ENCODE results near the gene ZBTB32. TPM values are rescaled to one million over a fixed set of nuclear protein-coding genes. Genes with fewer than 3 reads are reported as not detected.

Gene ZBTB32
- total RNA-seq, 4 donors from 2014 or later, result not detected

GRCh38 chr19:35669566-35669965 is 34.8 kb upstream of the ZBTB32 start:
- Histone ChIP-seq H3K27ac (no peak overlapping the region), H3K36me3 (peaks cover 11% of the 10 kb centered on the region), H3K4me1 (peaks cover 15% of the 10 kb centered on the region), H3K9me3 (no peaks in the 10 kb centered on the region), H3K4me3 (no peak overlapping the region), H3K27me3 (peaks cover 32% of the 10 kb centered on the region)
- no peak for TF ChIP-seq POLR2AphosphoS5 (IDR thresholded peaks at IDR 0.05)
- no peak for TF ChIP-seq POLR2A (IDR thresholded peaks at IDR 0.05)
- TF ChIP-seq EP300 (IDR thresholded peaks at IDR 0.05), result no peak
- TF ChIP-seq, protein P1, sequence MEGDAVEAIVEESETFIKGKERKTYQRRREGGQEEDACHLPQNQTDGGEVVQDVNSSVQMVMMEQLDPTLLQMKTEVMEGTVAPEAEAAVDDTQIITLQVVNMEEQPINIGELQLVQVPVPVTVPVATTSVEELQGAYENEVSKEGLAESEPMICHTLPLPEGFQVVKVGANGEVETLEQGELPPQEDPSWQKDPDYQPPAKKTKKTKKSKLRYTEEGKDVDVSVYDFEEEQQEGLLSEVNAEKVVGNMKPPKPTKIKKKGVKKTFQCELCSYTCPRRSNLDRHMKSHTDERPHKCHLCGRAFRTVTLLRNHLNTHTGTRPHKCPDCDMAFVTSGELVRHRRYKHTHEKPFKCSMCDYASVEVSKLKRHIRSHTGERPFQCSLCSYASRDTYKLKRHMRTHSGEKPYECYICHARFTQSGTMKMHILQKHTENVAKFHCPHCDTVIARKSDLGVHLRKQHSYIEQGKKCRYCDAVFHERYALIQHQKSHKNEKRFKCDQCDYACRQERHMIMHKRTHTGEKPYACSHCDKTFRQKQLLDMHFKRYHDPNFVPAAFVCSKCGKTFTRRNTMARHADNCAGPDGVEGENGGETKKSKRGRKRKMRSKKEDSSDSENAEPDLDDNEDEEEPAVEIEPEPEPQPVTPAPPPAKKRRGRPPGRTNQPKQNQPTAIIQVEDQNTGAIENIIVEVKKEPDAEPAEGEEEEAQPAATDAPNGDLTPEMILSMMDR (IDR thresholded peaks at IDR 0.05), result no peak
- DNase-seq (ENCODE audit: low spot score in 2 of 2), result no peak
- WGBS, result 74% methylated on average over 6 of the region's 6 CpGs

- no peak overlapping the region for H3K4me3 ChIP-seq
- peaks cover 15% of the 10 kb centered on the region for H3K4me1 ChIP-seq
- DNase-seq (ENCODE audit: low spot score in 2 of 2), result no peak
- no peak for TF ChIP-seq POLR2A (IDR thresholded peaks at IDR 0.05)
- no peak for TF ChIP-seq EP300 (IDR thresholded peaks at IDR 0.05)
- TF ChIP-seq, protein P1 (IDR thresholded peaks at IDR 0.05), result no peak
- no peak for TF ChIP-seq POLR2AphosphoS5 (IDR thresholded peaks at IDR 0.05)
- peaks cover 7% of the 10 kb centered on the region for H3K36me3 ChIP-seq
- H3K27ac ChIP-seq, result no peak overlapping the region
- 62% methylated on average over 4 of the region's 4 CpGs for WGBS
- H3K9me3 ChIP-seq, result no peaks in the 10 kb centered on the region
- peaks cover 32% of the 10 kb centered on the region for H3K27me3 ChIP-seq
These were observed 34.4 kb upstream of the ZBTB32 start for GRCh38 chr19:35669974-35670373.

DNA sequence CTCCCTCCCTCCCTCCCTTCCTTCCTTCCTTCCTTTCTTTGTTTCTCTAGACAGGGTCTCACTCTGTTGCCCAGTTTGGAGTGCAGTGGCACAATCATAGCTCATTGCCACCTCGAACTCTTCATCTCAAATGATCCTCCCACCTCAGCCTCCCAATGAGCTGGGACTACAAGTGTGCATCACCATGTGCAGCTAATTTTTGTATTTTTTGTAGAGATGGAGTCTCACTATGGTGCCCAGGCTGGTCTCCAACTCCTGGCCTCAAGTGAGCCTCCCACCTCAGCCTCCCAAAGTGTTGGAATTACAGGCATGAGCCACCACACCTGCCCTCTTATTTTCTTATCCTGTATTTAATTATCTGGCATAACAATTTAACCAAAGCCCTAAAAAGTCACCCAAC is 33.7 kb upstream of the ZBTB32 start:
- TF ChIP-seq EP300 (IDR thresholded peaks at IDR 0.05), result no peak
- no peak for TF ChIP-seq POLR2AphosphoS5 (IDR thresholded peaks at IDR 0.05)
- no peak for TF ChIP-seq POLR2A (IDR thresholded peaks at IDR 0.05)
- TF ChIP-seq, protein P1 (IDR thresholded peaks at IDR 0.05), result no peak
- H3K4me1 ChIP-seq, result peaks cover 15% of the 10 kb centered on the region
- no peak overlapping the region for H3K4me3 ChIP-seq
- H3K27ac ChIP-seq, result no peak overlapping the region
- 74% methylated on average over 1 of the region's 1 CpG for WGBS
- H3K9me3 ChIP-seq, result no peaks in the 10 kb centered on the region
- peaks cover under 1% of the 10 kb centered on the region for H3K36me3 ChIP-seq
- no peak for DNase-seq (ENCODE audit: low spot score in 2 of 2)
- peaks cover 36% of the 10 kb centered on the region for H3K27me3 ChIP-seq

DNA sequence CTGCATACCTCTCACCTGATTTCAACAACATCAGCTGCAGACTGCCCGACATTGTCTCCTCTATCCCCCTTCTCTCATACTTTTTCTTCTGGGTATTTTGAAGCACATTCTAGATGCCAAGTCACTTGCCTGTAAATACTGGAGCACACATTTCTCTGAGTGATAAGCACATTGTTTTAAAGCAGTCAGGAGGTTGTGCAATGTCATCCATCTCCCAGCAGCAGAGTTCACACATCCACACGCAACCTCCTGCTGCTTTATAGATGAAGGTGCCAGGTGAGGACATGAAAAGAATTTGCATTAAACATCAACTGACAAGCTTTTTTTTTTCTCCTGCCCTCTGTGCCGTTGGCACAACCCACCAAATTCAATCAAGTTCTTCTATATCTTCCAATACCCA is 32.5 kb upstream of the ZBTB32 start:
- 34% methylated on average over 3 of the region's 3 CpGs for WGBS
- no peak overlapping the region for H3K27ac ChIP-seq
- H3K36me3 ChIP-seq, result no peaks in the 10 kb centered on the region
- TF ChIP-seq, protein P1 (IDR thresholded peaks at IDR 0.05), result no peak
- TF ChIP-seq POLR2AphosphoS5 (IDR thresholded peaks at IDR 0.05), result no peak
- no peak for TF ChIP-seq POLR2A (IDR thresholded peaks at IDR 0.05)
- TF ChIP-seq EP300 (IDR thresholded peaks at IDR 0.05), result no peak
- no peaks in the 10 kb centered on the region for H3K9me3 ChIP-seq
- peaks cover 36% of the 10 kb centered on the region for H3K27me3 ChIP-seq
- no peak overlapping the region for H3K4me3 ChIP-seq
- no peak for DNase-seq (ENCODE audit: low spot score in 2 of 2)
- peaks cover 8% of the 10 kb centered on the region for H3K4me1 ChIP-seq

- Histone ChIP-seq H3K36me3 (no peaks in the 10 kb centered on the region), H3K4me1 (peaks cover 8% of the 10 kb centered on the region), H3K27me3 (peaks cover 36% of the 10 kb centered on the region), H3K9me3 (no peaks in the 10 kb centered on the region), H3K4me3 (peak overlapping the region; percentile 38), H3K27ac (no peak overlapping the region)
- TF ChIP-seq POLR2A (IDR thresholded peaks at IDR 0.05), result no peak
- TF ChIP-seq, protein P1 (IDR thresholded peaks at IDR 0.05), result no peak
- TF ChIP-seq POLR2AphosphoS5 (IDR thresholded peaks at IDR 0.05), result no peak
- no peak for TF ChIP-seq EP300 (IDR thresholded peaks at IDR 0.05)
- DNase-seq (ENCODE audit: low spot score in 2 of 2), result no peak
- WGBS, result 3% methylated on average over 39 of the region's 39 CpGs
These were observed 31.1 kb upstream of the ZBTB32 start for GRCh38 chr19:35673121-35673804.
